ENCODE measurements around the gene E2F3.
A peak's percentile ranks its signal among the peaks of the same experiment; 100 is the strongest.

The E2F3 gene

DNA sequence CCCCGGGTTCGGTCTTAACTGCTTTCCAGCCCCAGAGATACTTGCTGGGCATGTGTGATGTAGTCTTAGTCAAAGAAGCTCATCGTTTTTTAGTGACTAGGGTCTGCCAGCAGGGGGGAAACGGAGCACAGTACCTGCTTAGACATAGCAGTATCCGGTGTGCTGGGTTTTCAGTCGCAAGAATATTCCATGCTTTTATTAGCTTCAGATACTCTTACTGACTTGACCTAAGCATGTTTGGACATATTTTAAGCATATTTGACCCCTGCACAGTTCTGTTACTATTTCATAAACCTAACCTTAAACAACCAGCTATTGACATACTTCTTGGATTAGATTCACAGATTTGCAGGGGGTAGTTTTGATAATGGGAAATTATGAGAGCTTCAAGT lies 3.0 kb downstream of the E2F3 start:
- TF ChIP-seq, protein P1, sequence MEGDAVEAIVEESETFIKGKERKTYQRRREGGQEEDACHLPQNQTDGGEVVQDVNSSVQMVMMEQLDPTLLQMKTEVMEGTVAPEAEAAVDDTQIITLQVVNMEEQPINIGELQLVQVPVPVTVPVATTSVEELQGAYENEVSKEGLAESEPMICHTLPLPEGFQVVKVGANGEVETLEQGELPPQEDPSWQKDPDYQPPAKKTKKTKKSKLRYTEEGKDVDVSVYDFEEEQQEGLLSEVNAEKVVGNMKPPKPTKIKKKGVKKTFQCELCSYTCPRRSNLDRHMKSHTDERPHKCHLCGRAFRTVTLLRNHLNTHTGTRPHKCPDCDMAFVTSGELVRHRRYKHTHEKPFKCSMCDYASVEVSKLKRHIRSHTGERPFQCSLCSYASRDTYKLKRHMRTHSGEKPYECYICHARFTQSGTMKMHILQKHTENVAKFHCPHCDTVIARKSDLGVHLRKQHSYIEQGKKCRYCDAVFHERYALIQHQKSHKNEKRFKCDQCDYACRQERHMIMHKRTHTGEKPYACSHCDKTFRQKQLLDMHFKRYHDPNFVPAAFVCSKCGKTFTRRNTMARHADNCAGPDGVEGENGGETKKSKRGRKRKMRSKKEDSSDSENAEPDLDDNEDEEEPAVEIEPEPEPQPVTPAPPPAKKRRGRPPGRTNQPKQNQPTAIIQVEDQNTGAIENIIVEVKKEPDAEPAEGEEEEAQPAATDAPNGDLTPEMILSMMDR (IDR thresholded peaks at IDR 0.05; ENCODE audit: control insufficient read depth, insufficient read depth, low read depth, low read length, missing control alignments) = peak; percentile 65
- H3K4me3 ChIP-seq (ENCODE audit: control insufficient read depth, low read depth, low read length) = peak overlapping the region; percentile 92
- peak; percentile 34 for DNase-seq (ENCODE audit: low read depth)

DNA sequence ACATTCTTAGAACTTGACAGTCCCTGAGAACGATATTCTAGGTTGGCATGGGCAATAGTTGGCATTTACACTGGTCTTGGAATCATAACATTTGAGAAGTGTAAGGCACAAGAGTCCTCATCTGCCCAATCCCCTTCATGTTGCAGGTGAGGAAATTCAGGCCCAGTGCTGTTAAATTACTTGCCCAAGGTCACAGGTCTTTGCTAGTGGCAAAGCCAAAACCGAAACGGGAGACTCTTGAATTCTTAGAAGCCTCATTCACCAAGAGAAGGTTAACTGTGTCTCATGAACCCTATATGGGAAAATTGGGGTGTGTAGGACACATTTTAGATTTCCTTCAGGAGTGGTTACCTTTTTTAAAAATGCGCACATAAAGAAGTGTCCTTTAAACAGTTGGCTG lies 7.2 kb downstream of the E2F3 start:
- DNase-seq (ENCODE audit: low read depth) = no peak
- H3K4me3 ChIP-seq (ENCODE audit: control insufficient read depth, low read depth, low read length) = no peak overlapping the region
- TF ChIP-seq, protein P1 (IDR thresholded peaks at IDR 0.05; ENCODE audit: control insufficient read depth, insufficient read depth, low read depth, low read length, missing control alignments) = no peak

DNA sequence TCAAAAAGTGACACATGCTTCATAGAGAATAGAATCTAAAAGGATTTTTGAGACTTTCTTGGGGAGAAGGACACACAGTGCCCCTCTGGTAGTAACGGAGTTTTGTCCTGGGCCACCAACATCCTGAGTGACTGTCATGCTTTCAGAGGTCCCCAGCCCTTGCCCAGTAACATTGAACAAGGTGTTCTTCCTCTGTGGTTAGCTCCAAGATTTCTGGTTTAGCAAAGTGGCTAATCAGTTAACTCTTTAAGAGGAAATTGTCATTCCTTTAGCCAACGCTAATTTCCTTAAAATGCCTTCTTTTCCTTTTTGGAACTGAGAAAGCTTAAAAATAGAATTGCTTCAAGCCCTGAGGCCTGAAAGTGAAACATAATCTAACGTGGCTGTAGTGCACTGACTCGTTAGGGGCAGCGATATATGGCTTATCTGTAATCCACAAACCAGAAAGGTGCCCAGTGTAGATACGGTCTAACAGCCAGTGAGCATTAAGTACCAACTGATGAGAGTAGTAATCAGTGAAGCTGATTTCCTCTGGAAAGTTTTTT lies 7.8 kb downstream of the E2F3 start:
- TF ChIP-seq, protein P1 (IDR thresholded peaks at IDR 0.05; ENCODE audit: control insufficient read depth, insufficient read depth, low read depth, low read length, missing control alignments) = no peak
- no peak for DNase-seq (ENCODE audit: low read depth)
- H3K4me3 ChIP-seq (ENCODE audit: control insufficient read depth, low read depth, low read length) = no peak overlapping the region

DNA sequence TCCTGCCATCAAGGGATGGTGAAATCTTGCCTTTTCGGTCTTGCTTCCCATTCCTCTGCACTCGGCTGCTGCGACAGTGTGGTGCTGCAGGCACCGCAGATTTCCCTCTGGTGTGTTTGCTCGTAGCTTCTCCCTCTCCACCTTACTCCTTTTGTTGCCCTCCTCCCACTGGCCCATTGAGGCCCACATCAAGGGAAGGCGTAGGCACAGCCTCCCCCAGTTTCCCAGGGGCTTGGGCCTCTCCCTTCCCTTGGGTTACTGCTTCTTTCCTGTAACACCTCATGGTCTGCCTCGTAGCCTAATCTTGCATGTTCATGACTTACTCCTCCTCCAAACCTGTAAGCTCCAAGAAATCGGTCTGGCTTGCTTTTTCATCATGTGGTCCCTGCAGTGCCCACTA lies 9.9 kb downstream of the E2F3 start:
- TF ChIP-seq, protein P1 (IDR thresholded peaks at IDR 0.05; ENCODE audit: control insufficient read depth, insufficient read depth, low read depth, low read length, missing control alignments) = no peak
- no peak for DNase-seq (ENCODE audit: low read depth)
- H3K4me3 ChIP-seq (ENCODE audit: control insufficient read depth, low read depth, low read length) = no peak overlapping the region

DNA sequence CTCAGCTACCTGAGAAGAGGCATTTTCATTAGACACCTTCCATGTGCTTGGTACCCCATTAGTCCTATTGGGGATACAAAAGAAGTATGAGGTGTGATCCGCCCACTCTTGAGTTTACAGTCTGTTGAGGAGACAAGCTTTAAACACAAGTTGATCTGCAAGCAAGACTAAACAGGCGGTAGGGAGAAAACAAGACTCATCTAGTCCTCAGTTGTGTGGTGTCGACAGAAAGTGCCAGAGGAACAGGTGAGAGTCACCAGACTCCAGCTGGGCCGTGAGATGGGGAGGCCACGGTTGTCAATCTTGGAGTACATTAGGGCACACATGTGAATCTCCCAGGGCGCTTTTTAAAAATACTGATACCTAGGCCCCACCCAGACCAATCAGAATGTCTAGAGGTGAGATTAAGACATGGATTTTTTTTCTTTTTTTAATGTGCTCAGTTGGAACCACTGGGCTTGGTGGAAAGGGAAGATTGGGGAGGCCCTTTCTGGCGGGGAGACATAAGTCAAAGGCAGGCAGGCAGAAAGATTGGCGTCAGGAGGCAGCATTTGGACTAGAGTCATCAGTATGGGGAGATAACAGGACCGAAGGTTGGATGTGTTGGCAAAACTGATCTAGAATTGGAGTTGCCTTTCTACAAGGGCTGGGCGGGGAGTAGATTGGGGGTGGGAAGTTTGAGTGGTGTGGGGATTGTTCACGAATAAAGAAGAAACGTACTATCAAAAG lies 10.4 kb downstream of the E2F3 start:
- no peak overlapping the region for H3K4me3 ChIP-seq (ENCODE audit: control insufficient read depth, low read depth, low read length)
- DNase-seq (ENCODE audit: low read depth) = no peak
- TF ChIP-seq, protein P1 (IDR thresholded peaks at IDR 0.05; ENCODE audit: control insufficient read depth, insufficient read depth, low read depth, low read length, missing control alignments) = no peak

DNA sequence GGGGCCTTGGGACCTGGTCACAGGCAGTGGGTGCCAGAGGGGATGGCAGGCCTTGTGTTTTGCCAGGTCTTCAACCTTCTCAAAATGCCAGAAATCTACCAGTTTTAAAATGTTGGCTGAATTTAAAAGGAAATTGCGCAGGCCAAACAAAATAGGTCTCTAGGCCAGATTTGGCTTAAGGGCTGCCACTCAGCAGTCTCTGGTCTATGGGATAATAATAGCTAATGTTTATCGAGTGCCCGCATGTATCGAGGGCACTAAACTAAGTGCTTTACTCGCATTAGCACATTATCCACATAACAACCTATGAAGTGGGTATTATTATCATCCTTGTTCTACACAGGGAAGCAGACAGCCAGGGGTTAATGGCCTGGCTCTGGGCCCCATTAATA lies 11.0 kb downstream of the E2F3 start:
- H3K4me3 ChIP-seq (ENCODE audit: control insufficient read depth, low read depth, low read length) = no peak overlapping the region
- TF ChIP-seq, protein P1 (IDR thresholded peaks at IDR 0.05; ENCODE audit: control insufficient read depth, insufficient read depth, low read depth, low read length, missing control alignments) = no peak

More for the DNA sequence above, 11.0 kb downstream of the E2F3 start:
- no peak for DNase-seq (ENCODE audit: low read depth)

All from AG09309 (cell line).